MM.1S (cell line): ENCODE data around the gene PCDH9.

ENCODE experiments used
- EZH2 ChIP-seq: fragments of 300-600 bp; sonication (generic); optimal IDR thresholded peaks from 2 replicates; pipeline ENCODE3; 2017; ENCODE audit warnings: low read depth, mild to moderate bottlenecking, antibody characterized with exemption, low read length, mixed read lengths
- EZH2phosphoT487 ChIP-seq: fragments of 300-600 bp; sonication (generic); IDR thresholded peaks from 2 replicates; pipeline ENCODE4 v1.6.1; 2018; ENCODE audit warnings: antibody characterized with exemption, low read length
- TF ChIP-seq, protein P1 (sequence below): fragments of 300-600 bp; sonication (generic); IDR thresholded peaks from 2 replicates; pipeline ENCODE4 v1.5.1; 2016; ENCODE audit warnings: antibody characterized with exemption, low read length, mixed read lengths

DNA sequence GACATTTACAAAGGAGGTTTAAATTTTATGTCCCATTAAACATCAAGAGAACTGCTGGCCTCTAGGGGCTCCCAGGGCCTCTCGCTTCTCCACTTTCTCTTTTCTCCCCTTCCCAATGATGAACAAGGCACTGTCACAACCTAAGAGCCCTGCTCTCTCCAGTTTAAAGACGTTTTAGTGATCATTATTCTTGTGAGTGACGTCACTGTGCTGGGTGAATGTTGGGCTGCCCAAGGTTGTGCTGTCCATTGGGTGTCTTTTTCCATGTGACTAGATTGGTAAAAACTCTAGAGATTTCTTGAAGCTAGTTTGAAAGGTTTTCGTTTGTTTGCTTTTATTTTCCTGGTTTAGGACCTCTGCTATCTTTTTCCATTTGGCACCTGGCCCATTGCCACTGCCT, 602.6 kb downstream of the PCDH9 start:
- TF ChIP-seq EZH2phosphoT487 (no peak), EZH2 (no peak)
- TF ChIP-seq, protein P1, sequence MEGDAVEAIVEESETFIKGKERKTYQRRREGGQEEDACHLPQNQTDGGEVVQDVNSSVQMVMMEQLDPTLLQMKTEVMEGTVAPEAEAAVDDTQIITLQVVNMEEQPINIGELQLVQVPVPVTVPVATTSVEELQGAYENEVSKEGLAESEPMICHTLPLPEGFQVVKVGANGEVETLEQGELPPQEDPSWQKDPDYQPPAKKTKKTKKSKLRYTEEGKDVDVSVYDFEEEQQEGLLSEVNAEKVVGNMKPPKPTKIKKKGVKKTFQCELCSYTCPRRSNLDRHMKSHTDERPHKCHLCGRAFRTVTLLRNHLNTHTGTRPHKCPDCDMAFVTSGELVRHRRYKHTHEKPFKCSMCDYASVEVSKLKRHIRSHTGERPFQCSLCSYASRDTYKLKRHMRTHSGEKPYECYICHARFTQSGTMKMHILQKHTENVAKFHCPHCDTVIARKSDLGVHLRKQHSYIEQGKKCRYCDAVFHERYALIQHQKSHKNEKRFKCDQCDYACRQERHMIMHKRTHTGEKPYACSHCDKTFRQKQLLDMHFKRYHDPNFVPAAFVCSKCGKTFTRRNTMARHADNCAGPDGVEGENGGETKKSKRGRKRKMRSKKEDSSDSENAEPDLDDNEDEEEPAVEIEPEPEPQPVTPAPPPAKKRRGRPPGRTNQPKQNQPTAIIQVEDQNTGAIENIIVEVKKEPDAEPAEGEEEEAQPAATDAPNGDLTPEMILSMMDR = no peak
